Mesenchymal stem cell (in vitro differentiated cells and primary cell): ENCODE data around the gene NDST4.

Experiments used
- DNase-seq: peaks from one replicate; pipeline ENCODE4 v3.0.0-alpha.2; 2013
- H2AFZ ChIP-seq: one replicate; pipeline ENCODE4 v1.6.1; 2013; ENCODE audit warnings: low read depth, mild to moderate bottlenecking, control low read depth, inconsistent platforms, low read length, moderate library complexity
- H2AK5ac ChIP-seq: 2 replicates; pipeline ENCODE4 v1.6.1; 2013; ENCODE audit warnings: low read length, moderate library complexity, mild to moderate bottlenecking, inconsistent platforms; ENCODE audit not compliant: severe bottlenecking
- H2BK120ac ChIP-seq: one replicate; pipeline ENCODE4 v1.6.1; 2013; ENCODE audit warnings: low read depth, mild to moderate bottlenecking, inconsistent platforms, low read length, moderate library complexity
- H2BK12ac ChIP-seq, 2 experiments: one replicate each; pipeline ENCODE4 v1.6.1; 2013; ENCODE audit warnings: inconsistent platforms in 2 of 2, low read length in 2 of 2, mild to moderate bottlenecking in 2 of 2, moderate library complexity in 2 of 2, control low read depth in 1 of 2
- H2BK15ac ChIP-seq: one replicate; pipeline ENCODE4 v1.6.1; 2013; ENCODE audit warnings: mild to moderate bottlenecking, low read depth, inconsistent platforms; ENCODE audit not compliant: poor library complexity, severe bottlenecking
- H2BK5ac ChIP-seq: 2 replicates; pipeline ENCODE4 v1.6.1; 2013; ENCODE audit warnings: low read depth, mild to moderate bottlenecking, low read length, control low read depth, inconsistent platforms; ENCODE audit not compliant: poor library complexity, severe bottlenecking
- H3K14ac ChIP-seq, 2 experiments: one replicate each; pipeline ENCODE4 v1.6.1; 2013; ENCODE audit warnings: inconsistent platforms in 2 of 2, low read length in 2 of 2, control low read depth in 1 of 2, mild to moderate bottlenecking in 1 of 2, moderate library complexity in 1 of 2
- H3K18ac ChIP-seq, 2 experiments: one replicate each; pipeline ENCODE4 v1.6.1; 2013; ENCODE audit warnings: inconsistent platforms in 2 of 2, low read length in 2 of 2, control low read depth in 1 of 2, low read depth in 1 of 2, mild to moderate bottlenecking in 1 of 2
- H3K23ac ChIP-seq, 2 experiments: one replicate each; pipeline ENCODE4 v1.6.1; 2013; ENCODE audit warnings: inconsistent platforms in 2 of 2, low read length in 2 of 2, mild to moderate bottlenecking in 2 of 2, moderate library complexity in 2 of 2, control low read depth in 1 of 2
- H3K27ac ChIP-seq: 2 replicates; pipeline ENCODE4 v1.5.1; 2013; ENCODE audit warnings: mild to moderate bottlenecking, moderate library complexity, low read length, control low read depth, inconsistent platforms; ENCODE audit not compliant: poor library complexity, severe bottlenecking
- H3K27me3 ChIP-seq, 2 experiments: 2 replicates each; pipeline versions ENCODE4 v1.6.1 to v1.7.0; 2013; ENCODE audit warnings: low read length in 2 of 2, mild to moderate bottlenecking in 2 of 2, moderate library complexity in 2 of 2, control low read depth in 1 of 2, inconsistent platforms in 1 of 2; ENCODE audit not compliant: control insufficient read depth in 1 of 2, insufficient read depth in 1 of 2
- H3K36me3 ChIP-seq, 2 experiments: 2 replicates each; pipeline versions ENCODE4 v1.6.1 to v1.7.0; 2013; ENCODE audit warnings: low read length in 2 of 2, control low read depth in 1 of 2, inconsistent platforms in 1 of 2, low read depth in 1 of 2, mild to moderate bottlenecking in 1 of 2; ENCODE audit not compliant: insufficient read depth in 2 of 2, control insufficient read depth in 1 of 2
- H3K4ac ChIP-seq, 2 experiments: one replicate each; pipeline ENCODE4 v1.6.1; 2013; ENCODE audit warnings: inconsistent platforms in 2 of 2, low read length in 2 of 2, mild to moderate bottlenecking in 2 of 2, moderate library complexity in 2 of 2, control low read depth in 1 of 2, low read depth in 1 of 2
- H3K4me1 ChIP-seq: 2 replicates; pipeline ENCODE4 v1.6.1; 2013; ENCODE audit warnings: low read depth, low read length, control low read depth; ENCODE audit not compliant: control insufficient read depth, insufficient read depth
- H3K4me2 ChIP-seq: 2 replicates; pipeline ENCODE4 v1.6.1; 2013; ENCODE audit warnings: low read length, mild to moderate bottlenecking, inconsistent platforms; ENCODE audit not compliant: poor library complexity, severe bottlenecking
- H3K4me3 ChIP-seq, 2 experiments: 2 replicates each; pipeline versions ENCODE4 v1.5.1 to v1.7.0; 2013; ENCODE audit warnings: low read length in 2 of 2, mild to moderate bottlenecking in 2 of 2, control low read depth in 1 of 2, low read depth in 1 of 2; ENCODE audit not compliant: insufficient read depth in 1 of 2
- H3K79me1 ChIP-seq: replicated peaks from 2 replicates; pipeline ENCODE4 v1.6.1; 2013; ENCODE audit warnings: mild to moderate bottlenecking, control low read depth, low read length, inconsistent platforms; ENCODE audit not compliant: poor library complexity, severe bottlenecking
- H3K9ac ChIP-seq: 2 replicates; pipeline ENCODE4 v1.7.0; 2013; ENCODE audit warnings: mild to moderate bottlenecking, low read length, moderate library complexity
- H3K9me3 ChIP-seq: 2 replicates; pipeline ENCODE4 v1.7.0; 2013; ENCODE audit warnings: mild to moderate bottlenecking, low read length; ENCODE audit not compliant: control insufficient read depth
- H4K8ac ChIP-seq: one replicate; pipeline ENCODE4 v1.6.1; 2013; ENCODE audit warnings: inconsistent platforms, mild to moderate bottlenecking, low read length, moderate library complexity
- H4K91ac ChIP-seq: one replicate; pipeline ENCODE4 v1.6.1; 2013; ENCODE audit warnings: mild to moderate bottlenecking, low read length, inconsistent platforms
- WGBS: methylation state at CpG from one replicate; pipeline ENCODE4 v1.1.7; 2013; ENCODE audit warnings: mixed read lengths; 5-methylcytosine and 5-hydroxymethylcytosine counted together

NDST4 gene

DNA sequence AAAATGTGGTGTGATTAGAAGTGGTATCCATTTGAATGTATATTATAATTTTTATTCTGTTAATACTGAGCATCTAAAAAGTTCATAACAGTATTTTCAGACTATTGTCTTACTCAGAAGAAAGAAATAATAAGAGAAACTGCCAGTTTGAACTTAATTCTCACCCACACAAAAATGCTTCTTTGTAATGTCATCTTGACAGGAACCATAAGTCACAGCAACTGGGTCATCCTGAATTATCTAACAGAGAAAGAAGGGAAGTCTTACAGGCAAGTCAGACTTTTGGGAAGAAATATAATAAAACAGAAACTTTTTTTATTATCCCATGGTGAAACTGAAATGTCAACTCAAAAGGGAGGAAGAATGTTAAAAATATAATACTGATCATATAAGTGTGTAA is 83.1 kb downstream of the NDST4 start:
- no peaks in the 10 kb centered on the region for H3K36me3 ChIP-seq
- H3K23ac ChIP-seq, result no peak overlapping the region
- no peak for DNase-seq
- H3K9me3 ChIP-seq, result no peaks in the 10 kb centered on the region
- no peak overlapping the region for H3K14ac ChIP-seq
- no peak overlapping the region for H2BK120ac ChIP-seq
- no peaks in the 10 kb centered on the region for H3K4me1 ChIP-seq
- no peak overlapping the region for H2BK5ac ChIP-seq
- no peak overlapping the region for H3K4me2 ChIP-seq
- no peak overlapping the region for H2AFZ ChIP-seq
- no peaks in the 10 kb centered on the region for H3K79me1 ChIP-seq
- no peaks in the 10 kb centered on the region for H3K27me3 ChIP-seq
- H2BK12ac ChIP-seq, result no peak overlapping the region
- no peak overlapping the region for H2BK15ac ChIP-seq
- no peak overlapping the region for H4K8ac ChIP-seq
- H3K27ac ChIP-seq, result no peak overlapping the region
- no peak overlapping the region for H2AK5ac ChIP-seq
- H4K91ac ChIP-seq, result no peak overlapping the region
- H3K9ac ChIP-seq, result no peak overlapping the region
- H3K4me3 ChIP-seq, result no peak overlapping the region
- no peak overlapping the region for H3K18ac ChIP-seq
- H3K4ac ChIP-seq, result no peak overlapping the region

DNA sequence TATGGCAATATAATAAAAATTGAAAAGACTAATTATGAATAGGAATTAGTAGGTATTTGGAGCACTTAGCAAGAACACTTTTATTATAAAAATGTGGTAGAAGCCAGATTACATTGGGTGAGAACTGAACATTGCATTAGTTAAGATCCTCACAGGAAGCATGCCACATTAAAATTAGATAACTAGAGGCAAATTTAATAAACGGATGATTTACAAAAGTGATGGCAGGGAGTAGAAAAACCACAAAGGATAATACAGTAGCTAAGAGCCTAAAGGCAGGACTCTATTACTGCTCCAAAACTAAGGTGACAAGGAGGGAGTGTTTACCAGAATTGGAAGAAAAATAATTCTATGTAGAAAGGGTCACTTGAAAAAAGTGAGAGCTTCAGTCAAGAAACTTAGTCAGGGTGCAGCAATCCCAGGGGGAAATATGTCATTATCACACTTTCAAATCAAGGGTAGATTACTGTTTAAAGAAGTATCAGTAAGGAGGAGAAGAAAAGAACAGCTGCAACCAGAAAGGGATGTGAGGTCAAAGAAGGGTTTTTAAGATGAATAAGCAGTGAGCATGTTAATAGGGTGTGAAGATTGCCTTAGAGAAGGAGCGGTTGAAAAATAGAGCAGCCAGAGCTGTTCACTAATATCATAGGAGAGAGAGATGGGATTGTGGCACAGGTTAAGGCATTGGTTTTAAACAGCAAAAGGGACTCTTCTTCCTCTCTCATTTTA is 84.6 kb downstream of the NDST4 start:
- H3K36me3 ChIP-seq, result no peaks in the 10 kb centered on the region
- no peaks in the 10 kb centered on the region for H3K4me1 ChIP-seq
- no peak overlapping the region for H2BK12ac ChIP-seq
- H3K27ac ChIP-seq, result no peak overlapping the region
- H3K9me3 ChIP-seq, result no peaks in the 10 kb centered on the region
- no peak overlapping the region for H2BK5ac ChIP-seq
- WGBS, result 100% methylated on average over 1 of the region's 2 CpGs
- no peak overlapping the region for H3K4ac ChIP-seq
- H3K14ac ChIP-seq, result no peak overlapping the region
- no peak for DNase-seq
- no peak overlapping the region for H4K8ac ChIP-seq
- no peak overlapping the region for H3K4me3 ChIP-seq
- H2BK15ac ChIP-seq, result no peak overlapping the region
- H4K91ac ChIP-seq, result no peak overlapping the region
- no peak overlapping the region for H3K4me2 ChIP-seq
- no peak overlapping the region for H2AFZ ChIP-seq
- no peaks in the 10 kb centered on the region for H3K27me3 ChIP-seq
- no peak overlapping the region for H2AK5ac ChIP-seq
- no peaks in the 10 kb centered on the region for H3K79me1 ChIP-seq
- no peak overlapping the region for H3K9ac ChIP-seq
- no peak overlapping the region for H3K18ac ChIP-seq
- H2BK120ac ChIP-seq, result no peak overlapping the region
- H3K23ac ChIP-seq, result no peak overlapping the region

DNA sequence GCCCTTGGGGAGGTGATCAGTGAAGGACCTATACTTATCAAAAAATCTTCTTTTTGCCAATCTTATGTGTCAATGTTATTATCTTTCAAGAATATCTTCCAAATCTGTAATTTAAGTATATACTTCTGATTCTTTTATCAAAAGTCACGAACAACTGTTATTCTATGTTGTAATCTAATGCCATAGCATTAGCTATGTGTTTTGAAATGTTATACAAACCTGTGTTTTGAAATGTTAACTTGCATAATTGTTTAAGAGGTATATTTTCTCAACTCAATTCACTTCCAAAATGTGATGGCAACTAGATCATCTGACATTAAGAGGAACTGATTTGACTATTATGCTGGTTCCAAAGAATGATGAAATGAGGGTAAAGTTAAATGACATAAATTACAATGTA is 113.5 kb downstream of the NDST4 start:
- Histone ChIP-seq H4K91ac (no peak overlapping the region), H2BK15ac (no peak overlapping the region), H2AK5ac (no peak overlapping the region), H3K4me1 (no peaks in the 10 kb centered on the region), H4K8ac (no peak overlapping the region), H3K14ac (no peak overlapping the region), H2BK12ac (no peak overlapping the region), H2AFZ (no peak overlapping the region), H2BK120ac (no peak overlapping the region), H2BK5ac (no peak overlapping the region), H3K27ac (no peak overlapping the region), H3K36me3 (no peaks in the 10 kb centered on the region), H3K79me1 (no peaks in the 10 kb centered on the region), H3K23ac (no peak overlapping the region), H3K9ac (no peak overlapping the region), H3K4me2 (no peak overlapping the region), H3K4me3 (no peak overlapping the region), H3K27me3 (peaks cover 0 to 11% of the 10 kb centered on the region in 2 experiments), H3K4ac (no peak overlapping the region), H3K9me3 (no peaks in the 10 kb centered on the region), H3K18ac (no peak overlapping the region)
- no CpG with 5 or more reads among the region's 1 CpG for WGBS
- DNase-seq, result no peak

DNA sequence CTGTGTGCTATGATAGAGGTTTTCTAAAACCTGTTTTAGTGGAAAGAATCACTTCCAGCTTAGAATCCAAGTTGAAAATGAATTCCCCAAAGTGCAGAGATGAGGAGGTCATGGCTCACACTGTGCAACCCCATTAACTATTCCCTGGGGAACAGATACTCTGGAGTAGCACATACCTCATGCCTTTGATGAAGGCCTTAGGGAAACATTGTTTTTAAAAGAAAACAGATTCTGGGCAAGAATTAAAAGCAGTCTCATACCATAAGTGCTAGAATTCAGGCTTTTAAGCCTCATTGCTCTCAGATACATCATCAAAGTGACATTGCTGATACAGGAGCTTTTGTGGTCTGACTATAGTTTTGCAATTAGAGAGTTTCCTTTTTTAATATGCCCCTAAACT is 115.1 kb downstream of the NDST4 start:
- Histone ChIP-seq H3K36me3 (no peaks in the 10 kb centered on the region), H3K27me3 (peaks cover 0 to 17% of the 10 kb centered on the region in 2 experiments), H4K91ac (no peak overlapping the region), H4K8ac (no peak overlapping the region), H3K79me1 (no peaks in the 10 kb centered on the region), H3K4ac (no peak overlapping the region), H3K23ac (no peak overlapping the region), H2AFZ (no peak overlapping the region), H2BK15ac (no peak overlapping the region), H3K4me1 (no peaks in the 10 kb centered on the region), H3K9ac (no peak overlapping the region), H3K18ac (no peak overlapping the region), H3K4me2 (no peak overlapping the region), H3K27ac (peak overlapping the region; percentile 57), H2AK5ac (no peak overlapping the region), H2BK5ac (no peak overlapping the region), H3K14ac (no peak overlapping the region), H2BK12ac (no peak overlapping the region), H3K4me3 (no peak overlapping the region), H3K9me3 (no peaks in the 10 kb centered on the region), H2BK120ac (no peak overlapping the region)
- peak; percentile 33 for DNase-seq
